SK-N-SH (cell line): Measurements from ENCODE around the gene DDC. TPM values are rescaled to one million over a fixed set of nuclear protein-coding genes. Genes with fewer than 3 reads are reported as not detected.

Experiments
- CTCF ChIA-PET: fragments of 300-600, 350-600 bp; formaldehyde crosslinking; extraction: SDS; loops from one replicate; lab custom pipeline; 2021; lab: Yijun Ruan, JAX
- POLR2A ChIA-PET: fragments of 350-600 bp; sonication (Branson Sonifier 250); formaldehyde crosslinking; extraction: SDS; loops from one replicate; lab custom pipeline; 2020; ENCODE audit warnings: antibody characterized with exemption, inconsistent platforms; lab: Yijun Ruan, JAX
- DNase-seq: peaks from one replicate; pipeline ENCODE4 v3.0.0; 2012
- H2AFZ ChIP-seq: fragments of 200-600 bp; sonication (generic); 2 replicates; pipeline ENCODE4 v1.8.1; 2016; ENCODE audit warnings: antibody characterized with exemption, mild to moderate bottlenecking, low read depth
- H3F3A ChIP-seq: fragments of 200-600 bp; sonication (generic); replicated peaks from 2 replicates; pipeline ENCODE3; 2016; ENCODE audit warnings: antibody characterized with exemption, mild to moderate bottlenecking; ENCODE audit not compliant: insufficient read depth
- H3K27ac ChIP-seq, 2 experiments: fragments of 200-500 bp in 1 of 2; fragments of 200-600 bp in 1 of 2; sonication (Bioruptor generic) in 1 of 2; sonication (generic), shearing (Covaris generic) in 1 of 2; 2 replicates each; pipeline versions ENCODE4 v1.5.1 to v1.6.1; 2014 to 2016; ENCODE audit warnings: low read depth in 2 of 2, inconsistent platforms in 1 of 2, low read length in 1 of 2, mild to moderate bottlenecking in 1 of 2, mixed read lengths in 1 of 2
- H3K27me3 ChIP-seq: fragments of 200-600 bp; sonication (generic), shearing (Covaris generic); 2 replicates; pipeline ENCODE4 v1.6.1; 2016; ENCODE audit warnings: mixed run types; ENCODE audit not compliant: insufficient read depth
- H3K36me3 ChIP-seq, 2 experiments: fragments of 200-500 bp in 1 of 2; fragments of 200-600 bp in 1 of 2; sonication (Bioruptor generic) in 1 of 2; sonication (generic) in 1 of 2; replicated peaks in 1 of 2; 2 replicates each; pipeline versions ENCODE3 to v1.5.1; 2014 to 2016; ENCODE audit warnings: low read length in 1 of 2, mild to moderate bottlenecking in 1 of 2; ENCODE audit not compliant: insufficient read depth in 2 of 2, control insufficient read depth in 1 of 2
- H3K4me1 ChIP-seq, 2 experiments: fragments of 200-500 bp in 1 of 2; fragments of 200-600 bp in 1 of 2; sonication (Bioruptor generic) in 1 of 2; sonication (generic), shearing (Covaris generic) in 1 of 2; 2 replicates each; pipeline versions ENCODE4 v1.5.1 to v1.6.1; 2014 to 2016; ENCODE audit warnings: low read depth in 1 of 2, low read length in 1 of 2, mixed run types in 1 of 2; ENCODE audit not compliant: insufficient read depth in 2 of 2, control insufficient read depth in 1 of 2
- H3K4me2 ChIP-seq: fragments of 200-600 bp; sonication (generic), shearing (Covaris generic); 2 replicates; pipeline ENCODE4 v1.6.1; 2017; ENCODE audit warnings: mixed run types
- H3K4me3 ChIP-seq, 2 experiments: fragments of 200-500 bp in 1 of 2; fragments of 200-600 bp in 1 of 2; sonication (Bioruptor generic) in 1 of 2; sonication (generic), shearing (Covaris generic) in 1 of 2; 2 replicates each; pipeline versions ENCODE4 v1.5.1 to v1.8.1; 2014 to 2016; ENCODE audit warnings: low read depth in 2 of 2, inconsistent platforms in 1 of 2, low read length in 1 of 2, mild to moderate bottlenecking in 1 of 2, mixed read lengths in 1 of 2, moderate library complexity in 1 of 2
- H3K79me2 ChIP-seq: fragments of 200-600 bp; sonication (generic); 2 replicates; pipeline ENCODE4 v1.8.1; 2017; ENCODE audit warnings: mild to moderate bottlenecking; ENCODE audit not compliant: insufficient read depth
- H3K9ac ChIP-seq: fragments of 200-600 bp; sonication (generic); 2 replicates; pipeline ENCODE4 v1.6.1; 2017; ENCODE audit warnings: mixed run types
- H3K9me2 ChIP-seq: fragments of 200-600 bp; sonication (generic); 2 replicates; pipeline ENCODE4 v1.6.1; 2017; ENCODE audit warnings: mixed run types
- H3K9me3 ChIP-seq: fragments of 200-600 bp; sonication (generic); 2 replicates; pipeline ENCODE4 v1.6.1; 2017; ENCODE audit warnings: mixed run types, mild to moderate bottlenecking, moderate library complexity
- H4K20me1 ChIP-seq: fragments of 200-600 bp; sonication (generic); 2 replicates; pipeline ENCODE4 v1.6.1; 2017; ENCODE audit warnings: mild to moderate bottlenecking, mixed run types; ENCODE audit not compliant: insufficient read depth
- JUND ChIP-seq: IDR thresholded peaks from 2 replicates; pipeline ENCODE4 v1.4.0; 2012
- RCOR1 ChIP-seq: fragments of 150-350 bp; IDR thresholded peaks from 2 replicates; pipeline ENCODE4 v1.6.1; 2017; ENCODE audit warnings: antibody characterized with exemption, low read length
- REST ChIP-seq: IDR thresholded peaks from 2 replicates; pipeline ENCODE4 v1.6.1; 2012; ENCODE audit warnings: mild to moderate bottlenecking, low read depth, low read length, moderate library complexity
- SMC3 ChIP-seq: IDR thresholded peaks from 2 replicates; pipeline ENCODE4 v1.6.1; 2012; ENCODE audit warnings: low read depth, low read length, improper control_type of control experiment
- TEAD4 ChIP-seq: IDR thresholded peaks from 2 replicates; pipeline ENCODE4 v1.4.0; 2012; ENCODE audit warnings: mild to moderate bottlenecking, borderline replicate concordance; ENCODE audit not compliant: insufficient read depth
- YY1 ChIP-seq: IDR thresholded peaks from 2 replicates; pipeline ENCODE4 v1.4.0; 2012; ENCODE audit warnings: low read depth, mild to moderate bottlenecking
- ZBTB33 ChIP-seq: IDR thresholded peaks from 2 replicates; pipeline ENCODE4 v1.4.0; 2012; ENCODE audit warnings: low read depth, borderline replicate concordance
- WGBS: methylation state at CpG from one replicate; pipeline ENCODE4 v1.1.6; 2017; ENCODE audit warnings: low lambda C conversion rate; 5-methylcytosine and 5-hydroxymethylcytosine counted together
- polyA plus RNA-seq, 3 experiments: library from polyadenylated mRNA; depleted of rRNA; stranded (reverse); fragments of >200 nt; gene quantifications; 2 replicates each; pipeline ENCODE4 v1.2.3, GENCODE V29; 2012

The DDC gene
- polyA plus RNA-seq, 1 of the 3 experiments (the other 2 are of a cell fraction): 1.8 TPM

- Histone ChIP-seq H3K4me3 (no peak overlapping the region), H3K9ac (no peak overlapping the region), H3K27ac (peak overlapping the region in 1 of 2 experiments; percentile 99; a peak in 2 of 4 replicates), H3F3A (peaks cover 9% of the 10 kb centered on the region), H3K4me2 (no peak overlapping the region), H3K9me2 (no peaks in the 10 kb centered on the region), H3K36me3 (peaks cover 0 to 8% of the 10 kb centered on the region in 2 experiments), H3K9me3 (no peaks in the 10 kb centered on the region), H3K79me2 (no peaks in the 10 kb centered on the region), H4K20me1 (0 out of 2 replicates have a peak, but pooled peaks cover 3% of the 10 kb centered on the region), H2AFZ (no peak overlapping the region), H3K27me3 (peaks cover 17% of the 10 kb centered on the region; the same call in 1 of the 2 replicates), H3K4me1 (peaks cover 8 to 80% of the 10 kb centered on the region in 2 experiments; a peak in 3 of 4 replicates)
- no peak for DNase-seq
- TF ChIP-seq ZBTB33: no peak
- no peak for TF ChIP-seq RCOR1
- no peak for TF ChIP-seq TEAD4
- TF ChIP-seq REST: no peak
- ChIA-PET POLR2A (interaction anchor here (1.3 to 3.1 kb wide), 6 partner anchors 8 to 43 kb away, joined by 3 to 15 read pairs (median 4); no protein-coding TSS in a partner anchor), CTCF (interaction anchor here (1.0 to 2.7 kb wide), 12 partner anchors 9 to 93 kb away, joined by 3 to 15 read pairs (median 4); no protein-coding TSS in a partner anchor)
- WGBS: 73% methylated on average over 15 of the region's 15 CpGs
Measured at GRCh38 chr7:50539725-50540124, 25.5 kb downstream of the DDC start.

GRCh38 chr7:50538478-50538877 lies 26.7 kb downstream of the DDC start:
- Histone ChIP-seq H3K4me2 (no peak overlapping the region), H3K36me3 (peaks cover 0 to 8% of the 10 kb centered on the region in 2 experiments), H3K9me2 (no peaks in the 10 kb centered on the region), H3K27ac (peak overlapping the region in 1 of 2 experiments; percentile 99; a peak in 2 of 4 replicates), H3F3A (peaks cover 9% of the 10 kb centered on the region), H3K9me3 (no peaks in the 10 kb centered on the region), H3K27me3 (peaks cover 11% of the 10 kb centered on the region; the same call in 1 of the 2 replicates), H3K4me3 (no peak overlapping the region), H3K9ac (no peak overlapping the region), H3K79me2 (no peaks in the 10 kb centered on the region), H2AFZ (no peak overlapping the region), H4K20me1 (0 out of 2 replicates have a peak, but pooled peaks cover 3% of the 10 kb centered on the region), H3K4me1 (peaks cover 8 to 78% of the 10 kb centered on the region in 2 experiments; a peak in 3 of 4 replicates)
- 79% methylated on average over 4 of the region's 4 CpGs for WGBS
- ChIA-PET CTCF (interaction anchor here (0.7 to 2.7 kb wide), 6 partner anchors 10 to 138 kb away, joined by 3 to 15 read pairs (median 6); no protein-coding TSS in a partner anchor), POLR2A (interaction anchor here (1.2 to 3.1 kb wide), 5 partner anchors 12 to 30 kb away, joined by 4 to 15 read pairs (median 5); no protein-coding TSS in a partner anchor)
- DNase-seq: no peak
- no peak for TF ChIP-seq YY1
- TF ChIP-seq RCOR1: no peak
- TF ChIP-seq SMC3: no peak
- no peak for TF ChIP-seq JUND
